ENCODE results near the gene USP47.

The USP47 gene

DNA sequence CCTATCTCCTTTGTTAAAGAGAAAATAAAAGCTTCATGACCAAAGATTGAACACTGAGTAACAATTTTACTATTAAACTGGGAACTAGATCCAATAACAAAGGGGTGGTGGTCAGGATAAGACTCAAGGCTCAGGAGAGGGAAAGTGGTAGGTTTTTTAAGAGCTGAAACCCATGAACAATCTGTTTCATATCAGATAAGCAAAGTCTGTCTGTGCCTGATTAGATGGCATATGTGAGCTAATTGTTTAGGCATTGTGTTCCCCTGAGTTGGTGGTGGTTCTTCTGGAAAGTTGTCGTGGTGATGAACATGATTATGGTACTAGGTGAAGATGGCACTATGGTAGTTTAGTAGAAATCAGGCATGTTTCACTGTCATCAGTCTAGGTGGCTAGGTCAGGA is 24.4 kb downstream of the USP47 start:
- DNase-seq: no peak

GRCh38 chr11:11867720-11868119 is 25.9 kb downstream of the USP47 start:
- DNase-seq: no peak

GRCh38 chr11:11871991-11872401 is 30.2 kb downstream of the USP47 start:
- DNase-seq: no peak

GRCh38 chr11:11876458-11876857 is 34.7 kb downstream of the USP47 start:
- no peak for DNase-seq

- no peak for DNase-seq
Measured at GRCh38 chr11:11880179-11880578, 38.4 kb downstream of the USP47 start.

GRCh38 chr11:11882539-11882938 is 40.8 kb downstream of the USP47 start:
- DNase-seq: no peak

GRCh38 chr11:11884351-11884750 is 42.6 kb downstream of the USP47 start:
- DNase-seq: no peak

DNA sequence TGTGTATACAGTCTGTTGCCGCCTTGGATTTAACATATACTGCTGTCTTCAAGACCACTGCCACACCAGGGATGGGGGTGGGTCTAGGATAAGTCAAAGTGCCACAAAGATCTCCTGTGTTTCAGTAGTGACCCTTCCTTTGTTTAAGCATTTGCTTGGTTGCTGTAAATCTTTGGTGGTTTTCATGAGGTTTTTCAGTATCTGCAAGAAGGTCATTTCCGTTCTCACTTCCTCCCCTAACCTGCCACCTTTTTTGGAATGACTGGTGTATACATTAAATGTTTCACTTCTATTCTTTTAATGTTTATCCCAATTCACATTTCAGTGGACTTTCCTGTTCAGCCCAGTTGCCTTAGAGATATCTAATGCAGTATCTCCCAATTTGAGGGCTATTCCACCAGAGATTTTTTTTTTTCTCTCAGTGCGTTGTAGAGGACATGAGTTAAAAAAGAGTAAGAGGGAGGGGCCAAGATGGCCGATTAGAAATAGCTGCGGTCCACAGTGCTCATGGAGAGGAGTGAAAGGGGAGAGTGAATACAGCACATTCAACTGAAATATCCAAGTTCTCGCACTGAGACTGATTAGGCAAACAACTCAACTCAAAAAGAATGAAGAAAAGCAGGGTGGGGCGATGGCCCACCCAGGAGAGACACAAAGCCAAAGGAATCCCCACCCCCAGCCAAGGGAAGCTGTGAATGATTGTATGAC is 43.2 kb downstream of the USP47 start:
- DNase-seq: no peak

GRCh38 chr11:11894486-11894885 is 52.7 kb downstream of the USP47 start:
- no peak for DNase-seq

DNA sequence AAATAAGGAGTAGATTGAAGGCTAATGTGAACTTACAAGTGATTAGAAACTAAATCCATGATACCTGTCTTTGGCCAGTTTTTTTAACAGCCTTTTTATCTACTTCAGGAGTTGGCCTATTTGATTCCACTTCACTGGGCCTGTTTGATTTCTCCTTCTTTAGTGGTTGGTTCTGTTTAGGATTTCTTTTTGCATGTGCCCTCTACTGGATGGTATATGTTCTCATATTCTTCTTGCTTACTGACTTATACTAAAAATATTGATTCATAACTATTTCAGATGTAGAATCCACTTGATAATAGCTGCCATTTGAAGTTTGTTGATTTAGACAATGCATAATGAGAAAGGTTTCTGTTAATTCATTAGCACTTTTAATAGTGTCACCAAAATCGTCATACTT is 53.9 kb downstream of the USP47 start:
- DNase-seq: no peak

GRCh38 chr11:11898648-11899047 is 56.9 kb downstream of the USP47 start:
- DNase-seq: no peak

DNA sequence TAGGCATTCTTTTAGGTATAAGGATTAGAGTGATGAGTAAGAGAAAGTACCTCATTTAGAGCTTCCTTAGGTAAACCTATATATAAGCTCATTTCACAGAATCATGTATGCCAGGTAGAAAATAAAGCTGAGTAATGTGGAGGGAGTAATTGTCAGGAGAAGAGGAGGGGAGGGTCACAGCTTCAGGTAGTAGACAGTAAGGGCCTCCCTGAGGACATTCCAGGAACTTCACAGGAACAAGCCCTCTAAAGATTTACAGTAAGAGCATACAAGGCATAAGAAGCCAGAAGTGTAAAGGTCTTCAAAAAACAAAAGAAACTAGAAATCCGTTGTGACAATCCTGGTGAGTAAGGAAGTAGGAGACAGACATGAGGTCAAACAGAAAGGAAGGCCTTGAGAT is 57.6 kb downstream of the USP47 start:
- DNase-seq: no peak

- DNase-seq: no peak
Measured at GRCh38 chr11:11901929-11902328, 60.2 kb downstream of the USP47 start.

- no peak for DNase-seq
Measured at GRCh38 chr11:11909727-11910126, 68.0 kb downstream of the USP47 start.

DNA sequence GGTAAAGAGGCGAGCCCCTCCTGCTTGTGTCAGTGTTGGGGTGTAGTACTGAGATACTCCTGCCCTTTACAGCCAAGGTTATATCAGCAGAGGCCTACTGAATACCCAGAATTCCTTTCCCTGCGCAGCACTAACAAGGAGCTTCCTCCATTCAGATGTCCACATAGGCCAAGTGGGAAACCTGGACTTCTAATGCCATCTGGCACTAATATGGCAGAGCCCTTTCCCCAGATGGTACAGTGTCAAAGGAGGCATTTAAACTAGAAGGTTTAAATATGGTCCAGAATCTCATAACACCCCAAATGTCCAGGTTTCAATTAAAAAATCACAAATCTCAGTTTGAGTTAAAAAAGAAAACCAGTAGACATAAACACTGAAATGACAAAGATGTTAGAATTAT is 68.8 kb downstream of the USP47 start:
- no peak for DNase-seq

GRCh38 chr11:11913395-11913794 is 71.6 kb downstream of the USP47 start:
- no peak for DNase-seq

GRCh38 chr11:11915625-11916024 is 73.9 kb downstream of the USP47 start:
- no peak for DNase-seq

DNA sequence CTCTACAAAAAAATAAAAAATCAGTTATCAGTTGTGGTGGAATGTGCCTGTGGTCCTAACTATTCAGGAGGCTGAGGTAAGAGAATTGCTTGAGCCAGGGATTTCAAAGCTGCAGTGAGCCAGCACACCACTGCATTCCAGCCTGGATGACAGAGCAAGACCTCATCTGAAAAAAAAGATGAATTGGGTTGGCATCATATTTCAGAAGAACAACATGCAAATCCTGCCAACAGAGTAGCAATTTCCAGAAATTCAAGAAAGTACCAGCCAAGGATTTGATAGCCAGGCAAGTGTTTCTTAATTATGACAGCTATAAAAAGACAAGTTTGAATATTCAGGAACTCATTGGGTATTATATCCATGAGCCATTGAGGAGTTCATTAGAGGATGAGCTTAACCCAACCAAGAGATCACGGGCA is 75.2 kb downstream of the USP47 start:
- DNase-seq: no peak

DNA sequence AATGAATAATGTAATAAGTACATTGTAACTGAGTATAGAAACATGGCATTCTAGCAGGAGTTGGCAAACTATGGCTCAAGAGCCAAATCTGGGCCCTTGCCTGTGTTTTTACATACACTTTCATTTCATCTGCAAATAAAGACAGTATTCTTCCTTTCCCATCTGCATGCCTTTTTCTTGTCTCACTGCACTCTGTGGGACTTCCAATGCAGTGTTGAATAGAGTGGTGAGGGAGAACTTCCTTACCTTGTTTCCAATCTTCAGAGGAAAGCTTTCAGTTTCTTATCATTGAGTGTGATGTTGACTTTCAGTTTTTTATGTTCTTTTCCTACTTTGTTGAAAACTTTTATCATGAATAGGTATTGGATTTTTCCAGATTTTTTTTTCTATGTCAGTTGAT is 82.1 kb downstream of the USP47 start:
- DNase-seq: no peak

DNA sequence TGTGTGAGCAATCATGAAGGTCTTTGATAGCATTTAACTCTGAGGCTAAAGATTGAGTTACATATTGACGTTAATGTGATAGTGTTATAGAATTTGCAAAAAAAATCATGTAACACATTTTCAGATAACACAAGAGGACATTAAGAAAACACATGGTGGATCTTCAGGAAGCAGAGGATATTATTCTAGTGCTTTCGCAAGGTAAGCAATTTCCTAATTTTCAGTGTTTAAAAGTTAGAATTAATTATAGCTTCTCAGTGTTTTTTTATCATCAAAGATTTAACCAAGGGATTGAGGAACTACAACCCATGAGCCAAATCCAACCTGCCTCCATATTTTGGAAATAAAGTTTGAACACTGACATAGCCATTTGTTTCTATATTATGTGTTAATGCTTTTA is 88.1 kb downstream of the USP47 start:
- no peak for DNase-seq

GRCh38 chr11:11931461-11932055 is 89.8 kb downstream of the USP47 start:
- peak; percentile 7 for DNase-seq

GRCh38 chr11:11935536-11935935 is 93.8 kb downstream of the USP47 start:
- DNase-seq: no peak

GRCh38 chr11:11937433-11937832 is 95.7 kb downstream of the USP47 start:
- no peak for DNase-seq

GRCh38 chr11:11937957-11938356 is 96.2 kb downstream of the USP47 start:
- DNase-seq: no peak

DNA sequence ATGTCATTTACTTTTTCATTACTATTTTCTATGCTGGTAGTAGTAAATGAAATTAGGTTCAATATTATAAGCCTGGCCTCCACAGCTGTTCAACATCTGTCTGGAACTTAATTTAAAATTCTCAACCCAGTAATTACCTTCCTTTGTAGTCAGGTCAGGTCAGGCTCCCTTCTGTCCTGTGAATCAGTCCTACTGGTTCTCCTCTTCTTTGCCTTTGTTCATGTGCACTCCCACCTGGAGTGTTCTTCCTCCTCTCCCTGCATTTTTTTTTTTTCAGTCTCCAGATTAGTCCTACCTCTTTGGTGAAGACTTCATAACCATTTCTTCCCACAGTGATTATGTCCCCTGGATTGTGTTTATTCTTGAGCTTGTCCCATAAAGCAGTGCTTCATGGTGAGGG is 98.8 kb downstream of the USP47 start:
- DNase-seq: no peak

All from NCI-H1436 (cell line).